Calu3 (cell line): Measurements from ENCODE around the gene PKP1. TPM values are rescaled to one million over a fixed set of nuclear protein-coding genes. Genes with fewer than 3 reads are reported as not detected.

Source experiments
- BruUV-seq: library from RNA; stranded (reverse); fragments of 400-500 nt; replicated peaks from 2 replicates; lab custom pipeline; 2021; lab: Mats Ljungman, UMichigan
- CTCF ChIA-PET: fragments of 300-600 bp; sonication (Branson Sonifier 250); formaldehyde crosslinking; loops from one replicate; lab custom pipeline; 2022; ENCODE audit warnings: antibody characterized with exemption; lab: Charles Lee
- DNase-seq: peaks from one replicate; pipeline ENCODE4 v3.0.0; 2022
- H3K27ac Mint-ChIP-seq: one replicate; pipeline ENCODE4 v1.8.0; 2022; ENCODE audit warnings: mixed read lengths; ENCODE audit not compliant: unreplicated experiment
- H3K27me3 Mint-ChIP-seq: one replicate; pipeline ENCODE4 v1.8.0; 2022; ENCODE audit warnings: mixed read lengths; ENCODE audit not compliant: unreplicated experiment
- H3K36me3 Mint-ChIP-seq: one replicate; pipeline ENCODE4 v1.8.0; 2022; ENCODE audit warnings: mild to moderate bottlenecking, moderate library complexity, mixed read lengths; ENCODE audit not compliant: insufficient read depth, unreplicated experiment
- H3K4me1 Mint-ChIP-seq: one replicate; pipeline ENCODE4 v1.8.0; 2022; ENCODE audit warnings: mild to moderate bottlenecking, low read depth, mixed read lengths; ENCODE audit not compliant: unreplicated experiment
- H3K4me3 Mint-ChIP-seq: one replicate; pipeline ENCODE4 v1.8.0; 2022; ENCODE audit warnings: mild to moderate bottlenecking, low read depth, moderate library complexity, mixed read lengths; ENCODE audit not compliant: unreplicated experiment
- H3K9me3 Mint-ChIP-seq: one replicate; pipeline ENCODE4 v1.8.0; 2022; ENCODE audit warnings: low read depth, mixed read lengths; ENCODE audit not compliant: unreplicated experiment
- CTCF ChIP-seq: fragments of 200-600 bp; IDR thresholded peaks from one replicate; pipeline ENCODE4 v1.8.0; 2022; ENCODE audit warnings: antibody characterized with exemption; ENCODE audit not compliant: unreplicated experiment
- intact Hi-C: fragments of 100-400 bp; cut with micrococcal nuclease; formaldehyde crosslinking; loops from one replicate; pipeline ENCODE4 v1.10.0; 2022; ENCODE audit not compliant: unreplicated experiment
- total RNA-seq: library from RNA; stranded (reverse); gene quantifications from 2 replicates; pipeline ENCODE4 v1.2.3, GENCODE V29; 2022

The PKP1 gene
- total RNA-seq, 1 experiment from 2014 or later = 0.09 TPM

GRCh38 chr1:201336711-201337450, 53.6 kb downstream of the PKP1 start:
- Mint-ChIP-seq H3K27ac (no peak overlapping the region), H3K4me1 (no peaks in the 10 kb centered on the region), H3K9me3 (no peaks in the 10 kb centered on the region), H3K27me3 (peaks cover 30% of the 10 kb centered on the region), H3K4me3 (no peak overlapping the region), H3K36me3 (no peaks in the 10 kb centered on the region)
- BruUV-seq = no TSS peak
- CTCF ChIA-PET = no interaction called here
- TF ChIP-seq CTCF = no peak
- no peak for DNase-seq
- intact Hi-C loops = no loop called here

GRCh38 chr1:201341377-201341776, 58.1 kb downstream of the PKP1 start:
- Mint-ChIP-seq H3K27me3 (peaks cover 21% of the 10 kb centered on the region), H3K4me1 (peaks cover under 1% of the 10 kb centered on the region), H3K36me3 (no peaks in the 10 kb centered on the region), H3K9me3 (no peaks in the 10 kb centered on the region), H3K4me3 (no peak overlapping the region), H3K27ac (no peak overlapping the region)
- CTCF ChIA-PET = interaction anchor here (0.6 kb wide), 1 partner anchor 66 kb away, joined by 4 read pairs; no protein-coding TSS in a partner anchor
- no peak for DNase-seq
- TF ChIP-seq CTCF = no peak
- BruUV-seq = no TSS peak
- intact Hi-C loops = no loop called here

- H3K27me3 Mint-ChIP-seq = peaks cover 6% of the 10 kb centered on the region
- DNase-seq = no peak
- no peak overlapping the region for H3K4me3 Mint-ChIP-seq
- H3K9me3 Mint-ChIP-seq = no peaks in the 10 kb centered on the region
- CTCF ChIA-PET = no interaction called here
- no peak overlapping the region for H3K27ac Mint-ChIP-seq
- H3K36me3 Mint-ChIP-seq = no peaks in the 10 kb centered on the region
- BruUV-seq = no TSS peak
- H3K4me1 Mint-ChIP-seq = peaks cover 7% of the 10 kb centered on the region
- intact Hi-C loops = loop anchor here (5.0 kb wide), 2 partner anchors 77 to 97 kb away; no protein-coding TSS in a partner anchor
- no peak for TF ChIP-seq CTCF
Observed at GRCh38 chr1:201344206-201345080, 61.1 kb downstream of the PKP1 start.

GRCh38 chr1:201345081-201345355, 61.7 kb downstream of the PKP1 start:
- no TSS peak for BruUV-seq
- peaks cover 7% of the 10 kb centered on the region for H3K4me1 Mint-ChIP-seq
- no peaks in the 10 kb centered on the region for H3K36me3 Mint-ChIP-seq
- TF ChIP-seq CTCF = no peak
- DNase-seq = no peak
- H3K9me3 Mint-ChIP-seq = no peaks in the 10 kb centered on the region
- CTCF ChIA-PET = interaction anchor here (2.4 kb wide), 1 partner anchor 34 kb away, joined by 15 read pairs; no protein-coding TSS in a partner anchor
- intact Hi-C loops = loop anchor here (5.0 kb wide), 2 partner anchors 78 to 98 kb away; no protein-coding TSS in a partner anchor
- H3K4me3 Mint-ChIP-seq = no peak overlapping the region
- peaks cover 12% of the 10 kb centered on the region for H3K27me3 Mint-ChIP-seq
- no peak overlapping the region for H3K27ac Mint-ChIP-seq
